B cell (primary cell): Measurements from ENCODE around the gene FTMT. TPM values are rescaled to one million over a fixed set of nuclear protein-coding genes. Genes with fewer than 3 reads are reported as not detected.

ENCODE experiments used
- ATAC-seq: fragments of 200-7000 bp; cut with Tn5 transposase; one replicate; pipeline ENCODE4 v1.10.0; 2021; ENCODE audit warnings: low read depth, mild to moderate bottlenecking, moderate number of reproducible peaks, moderate library complexity
- CTCF ChIA-PET: fragments of 350-600 bp; sonication (Branson Sonifier 250); formaldehyde crosslinking; loops from one replicate; lab custom pipeline; 2021; ENCODE audit warnings: antibody characterized with exemption, inconsistent platforms; lab: Charles Lee
- POLR2A ChIA-PET: fragments of 350-600 bp; sonication (Branson Sonifier 250); formaldehyde crosslinking; loops from one replicate; lab custom pipeline; 2021; ENCODE audit warnings: antibody characterized with exemption; lab: Charles Lee
- DNase-seq: peaks from one replicate; pipeline ENCODE4 v3.0.0; 2013
- H2AFZ ChIP-seq: 2 replicates; pipeline ENCODE4 v1.6.1; 2012; ENCODE audit warnings: mild to moderate bottlenecking, low read depth, low read length; ENCODE audit not compliant: insufficient read depth, poor library complexity, severe bottlenecking
- H3K27ac ChIP-seq, 2 donors: 1 replicate in 1 of 2; 2 replicates in 1 of 2; pipeline ENCODE4 v1.5.1; 2012 to 2013; ENCODE audit warnings: low read length in 2 of 2, mild to moderate bottlenecking in 2 of 2, moderate library complexity in 1 of 2
- H3K27me3 ChIP-seq, 4 experiments: fragments of 200-600 bp in 1 of 4; sonication (generic) in 1 of 4; replicated peaks in 1 of 4; 1 replicate in 2 of 4; 2 replicates in 2 of 4; pipeline versions ENCODE4 v1.6.1 to v1.7.0; 2013 to 2016; ENCODE audit warnings: low read length in 3 of 4, mild to moderate bottlenecking in 2 of 4, mixed read lengths in 1 of 4, moderate library complexity in 1 of 4; ENCODE audit not compliant: insufficient read depth in 4 of 4, control insufficient read depth in 3 of 4; ENCODE audit errors: control extremely low read depth in 1 of 4
- H3K36me3 ChIP-seq, 2 experiments: replicated peaks in 1 of 2; 1 replicate in 1 of 2; 2 replicates in 1 of 2; pipeline versions ENCODE4 v1.6.1 to v1.7.1; 2013; ENCODE audit warnings: low read length in 1 of 2; ENCODE audit not compliant: insufficient read depth in 2 of 2, control insufficient read depth in 1 of 2; ENCODE audit errors: control extremely low read depth in 1 of 2, extremely low read depth in 1 of 2
- H3K4me1 ChIP-seq, 2 donors: fragments of 200-600 bp in 1 of 2; sonication (generic) in 1 of 2; 1 replicate in 1 of 2; 2 replicates in 1 of 2; pipeline versions ENCODE4 v1.5.1 to v1.6.1; 2013 to 2017; ENCODE audit warnings: low read length in 2 of 2; ENCODE audit not compliant: control insufficient read depth in 2 of 2, insufficient read depth in 2 of 2
- H3K4me2 ChIP-seq: replicated peaks from 2 replicates; pipeline ENCODE3; 2012; ENCODE audit warnings: mild to moderate bottlenecking, low read depth, low read length; ENCODE audit not compliant: poor library complexity, severe bottlenecking
- H3K4me3 ChIP-seq, 5 experiments: fragments of 200-600 bp in 1 of 5; sonication (generic) in 1 of 5; 1 replicate in 3 of 5; 2 replicates in 2 of 5; pipeline versions ENCODE4 v1.5.1 to v1.7.0; 2011 to 2016; ENCODE audit warnings: low read length in 4 of 5, mild to moderate bottlenecking in 4 of 5, low read depth in 2 of 5, control low read depth in 1 of 5, moderate library complexity in 1 of 5; ENCODE audit not compliant: insufficient read depth in 1 of 5; ENCODE audit errors: control extremely low read depth in 1 of 5, extremely low read depth in 1 of 5
- H3K79me2 ChIP-seq: fragments of 200-600 bp; sonication (generic); one replicate; pipeline ENCODE4 v1.6.0; 2016; ENCODE audit warnings: low read length; ENCODE audit not compliant: control insufficient read depth, insufficient read depth
- H3K9ac ChIP-seq: fragments of 200-600 bp; sonication (generic); 2 replicates; pipeline ENCODE4 v1.6.1; 2017; ENCODE audit warnings: mild to moderate bottlenecking, low read length, moderate library complexity
- H3K9me3 ChIP-seq, 3 donors: one replicate each; pipeline versions ENCODE4 v1.6.1 to v1.7.1; 2013; ENCODE audit warnings: low read length in 2 of 3; ENCODE audit not compliant: control insufficient read depth in 2 of 3, insufficient read depth in 1 of 3; ENCODE audit errors: control extremely low read depth in 1 of 3
- H4K20me1 ChIP-seq: 2 replicates; pipeline ENCODE4 v1.6.0; 2012; ENCODE audit warnings: mild to moderate bottlenecking, low read length; ENCODE audit not compliant: insufficient read depth, control insufficient read depth, poor library complexity, severe bottlenecking
- H3K27ac Mint-ChIP-seq: one replicate; pipeline ENCODE4 v1.8.0; 2021; ENCODE audit warnings: mixed read lengths
- H3K27me3 Mint-ChIP-seq: one replicate; pipeline ENCODE4 v1.8.0; 2021; ENCODE audit warnings: mixed read lengths
- H3K4me1 Mint-ChIP-seq: one replicate; pipeline ENCODE4 v1.8.0; 2021; ENCODE audit warnings: mixed read lengths
- H3K4me3 Mint-ChIP-seq: one replicate; pipeline ENCODE4 v1.8.0; 2021; ENCODE audit warnings: mixed read lengths
- H3K9me3 Mint-ChIP-seq: one replicate; pipeline ENCODE4 v1.8.0; 2022; ENCODE audit warnings: mixed read lengths; ENCODE audit not compliant: insufficient read depth
- CTCF ChIP-seq: fragments of 200-600 bp; IDR thresholded peaks from one replicate; pipeline ENCODE4 v1.8.0; 2022; ENCODE audit warnings: antibody characterized with exemption, mild to moderate bottlenecking
- EZH2 ChIP-seq: IDR thresholded peaks from 2 replicates; pipeline ENCODE4 v1.6.1; 2012; ENCODE audit warnings: borderline replicate concordance, low read depth, mild to moderate bottlenecking, moderate library complexity, low read length; ENCODE audit not compliant: insufficient read depth, poor library complexity, severe bottlenecking
- WGBS: methylation state at CpG from one replicate; pipeline ENCODE4 v1.1.5; 2013; ENCODE audit warnings: missing lambda C conversion rate; ENCODE audit not compliant: insufficient coverage; 5-methylcytosine and 5-hydroxymethylcytosine counted together
- intact Hi-C: fragments of 100-400 bp; cut with micrococcal nuclease; formaldehyde crosslinking; loops from one replicate; pipeline ENCODE4 v1.10.0; 2022
- polyA plus RNA-seq: library from polyadenylated mRNA; depleted of rRNA; stranded (reverse); fragments of >200 nt; gene quantifications from 2 replicates; pipeline ENCODE4 v1.2.3, GENCODE V29; 2012
- total RNA-seq, 2 donors: library from RNA; stranded (reverse); fragments of 120-200 nt in 1 of 2; gene quantifications; 1 replicate in 1 of 2; 2 replicates in 1 of 2; pipeline versions ENCODE4 v1.2.3 to v1.2.4, GENCODE V29; 2013 to 2022

FTMT gene
- total and polyA plus RNA-seq, 2 donors (not counting 1 experiment from before 2014, with no cell fraction given), result not detected

DNA sequence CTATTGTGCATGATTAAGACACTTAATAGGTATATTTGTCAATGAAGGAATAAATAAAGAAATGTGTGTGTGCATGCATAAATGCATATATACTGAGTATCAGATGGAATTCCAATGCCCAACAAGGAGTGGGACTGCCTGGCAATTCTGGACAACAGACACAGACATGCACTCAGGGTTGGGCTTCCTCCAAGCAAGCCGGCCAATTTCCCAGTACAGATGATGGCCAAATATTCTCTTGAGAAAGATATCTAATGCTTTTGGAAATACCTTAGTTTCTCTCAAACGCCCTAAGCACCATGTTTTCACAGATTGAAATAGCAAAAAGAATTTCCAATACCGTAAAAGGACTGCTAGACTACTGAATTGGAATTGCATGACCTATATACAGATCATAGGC lies 11.1 kb downstream of the FTMT start:
- ChIA-PET POLR2A (no interaction called here), CTCF (no interaction called here)
- H3K4me3 ChIP-seq, result no peak overlapping the region
- intact Hi-C loops, result no loop called here
- H3K4me2 ChIP-seq, result no peak overlapping the region
- Mint-ChIP-seq H3K27ac (no peak overlapping the region), H3K9me3 (no peaks in the 10 kb centered on the region), H3K4me1 (no peaks in the 10 kb centered on the region), H3K27me3 (no peaks in the 10 kb centered on the region), H3K4me3 (no peak overlapping the region)
- H3K79me2 ChIP-seq, result no peaks in the 10 kb centered on the region
- H3K9me3 ChIP-seq, result no peaks in the 10 kb centered on the region
- no peaks in the 10 kb centered on the region for H3K36me3 ChIP-seq
- H3K27ac ChIP-seq, result no peak overlapping the region
- H4K20me1 ChIP-seq, result no peaks in the 10 kb centered on the region
- H3K9ac ChIP-seq, result no peak overlapping the region
- no peak overlapping the region for H2AFZ ChIP-seq
- no peaks in the 10 kb centered on the region for H3K4me1 ChIP-seq
- 86% methylated on average over 1 of the region's 3 CpGs for WGBS
- DNase-seq (no peak), ATAC-seq (no peak)
- H3K27me3 ChIP-seq, result no peaks in the 10 kb centered on the region
- TF ChIP-seq CTCF (no peak), EZH2 (no peak)

DNA sequence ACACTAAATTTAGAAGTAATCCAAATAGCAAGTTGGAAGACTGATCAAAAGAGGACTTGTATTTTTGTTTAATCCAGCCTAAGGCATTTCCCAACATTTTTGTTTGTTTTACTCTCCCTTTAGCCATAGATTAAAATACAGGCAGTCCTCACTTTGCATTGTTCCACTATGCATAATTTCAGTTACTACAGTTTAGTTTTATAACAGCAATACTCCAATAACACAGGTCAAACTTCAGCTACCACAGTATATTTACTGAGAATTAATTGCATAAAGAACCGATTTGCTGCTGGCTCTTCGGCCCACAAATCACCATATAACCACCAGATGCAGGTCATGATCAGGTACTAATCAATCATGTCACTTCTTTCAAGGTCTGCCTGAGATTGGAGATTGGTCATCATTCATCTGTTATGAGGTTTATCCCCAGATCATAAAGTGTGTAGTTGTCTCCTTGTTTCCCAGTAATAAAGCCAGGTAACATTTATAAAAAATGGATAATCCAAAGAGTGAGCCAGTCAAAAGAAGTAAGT lies 12.1 kb downstream of the FTMT start:
- Histone ChIP-seq H3K79me2 (no peaks in the 10 kb centered on the region), H3K9ac (no peak overlapping the region), H3K4me3 (no peak overlapping the region), H2AFZ (no peak overlapping the region), H3K36me3 (no peaks in the 10 kb centered on the region), H3K27me3 (no peaks in the 10 kb centered on the region), H3K4me2 (no peak overlapping the region), H3K9me3 (no peaks in the 10 kb centered on the region), H3K4me1 (no peaks in the 10 kb centered on the region), H3K27ac (no peak overlapping the region), H4K20me1 (no peaks in the 10 kb centered on the region)
- POLR2A ChIA-PET, result no interaction called here
- H3K4me3 Mint-ChIP-seq, result no peak overlapping the region
- CTCF ChIA-PET, result no interaction called here
- DNase-seq (no peak), ATAC-seq (no peak)
- TF ChIP-seq CTCF, result no peak
- TF ChIP-seq EZH2, result no peak
- H3K9me3 Mint-ChIP-seq, result no peaks in the 10 kb centered on the region
- intact Hi-C loops, result no loop called here
- no CpG with 5 or more reads among the region's 2 CpGs for WGBS
- no peak overlapping the region for H3K27ac Mint-ChIP-seq
- H3K4me1 Mint-ChIP-seq, result no peaks in the 10 kb centered on the region
- H3K27me3 Mint-ChIP-seq, result no peaks in the 10 kb centered on the region
